DOHH2 (cell line): ENCODE results near the gene SPSB1.

ENCODE experiments used
- H3F3A ChIP-seq: fragments of 200-600 bp; sonication (generic), shearing (Covaris generic); 2 replicates; pipeline ENCODE4 v1.6.0; 2016; ENCODE audit warnings: antibody characterized with exemption, mild to moderate bottlenecking; ENCODE audit not compliant: control insufficient read depth, insufficient read depth
- H3K27ac ChIP-seq: fragments of 200-600 bp; sonication (generic); 2 replicates; pipeline ENCODE4 v1.5.1; 2014; ENCODE audit warnings: low read depth, mild to moderate bottlenecking, low read length, moderate library complexity
- H3K27me3 ChIP-seq: fragments of 200-600 bp; sonication (generic); 2 replicates; pipeline ENCODE4 v1.6.1; 2014; ENCODE audit warnings: mild to moderate bottlenecking, low read length, mixed read lengths; ENCODE audit not compliant: control insufficient read depth
- H3K36me3 ChIP-seq: fragments of 200-600 bp; sonication (generic); 2 replicates; pipeline ENCODE4 v1.6.1; 2014; ENCODE audit warnings: mild to moderate bottlenecking, low read length, moderate library complexity, mixed read lengths; ENCODE audit not compliant: control insufficient read depth
- H3K4me1 ChIP-seq: fragments of 200-600 bp; sonication (generic); 2 replicates; pipeline ENCODE4 v1.6.1; 2014; ENCODE audit warnings: mild to moderate bottlenecking, low read length, mixed read lengths; ENCODE audit not compliant: control insufficient read depth
- H3K4me2 ChIP-seq: fragments of 200-600 bp; sonication (generic); 2 replicates; pipeline ENCODE4 v1.6.0; 2014; ENCODE audit warnings: mild to moderate bottlenecking, low read length, moderate library complexity
- H3K4me3 ChIP-seq: fragments of 200-600 bp; sonication (generic); 2 replicates; pipeline ENCODE4 v1.5.1; 2014; ENCODE audit warnings: mild to moderate bottlenecking, low read length, mixed read lengths
- H3K79me2 ChIP-seq: fragments of 200-600 bp; sonication (generic); 2 replicates; pipeline ENCODE4 v1.6.1; 2014; ENCODE audit warnings: mild to moderate bottlenecking, low read length, mixed read lengths; ENCODE audit not compliant: control insufficient read depth
- H3K9me2 ChIP-seq: fragments of 200-600 bp; sonication (generic); replicated peaks from 2 replicates; pipeline ENCODE4 v1.6.1; 2014; ENCODE audit warnings: mild to moderate bottlenecking, low read length, mixed read lengths; ENCODE audit not compliant: control insufficient read depth
- H3K9me3 ChIP-seq: fragments of 200-600 bp; sonication (generic); 2 replicates; pipeline ENCODE4 v1.6.1; 2014; ENCODE audit warnings: antibody characterized with exemption, low read length, mixed read lengths; ENCODE audit not compliant: control insufficient read depth, insufficient read depth
- H4K20me1 ChIP-seq: fragments of 200-600 bp; sonication (generic); 2 replicates; pipeline ENCODE4 v1.6.0; 2014; ENCODE audit warnings: low read depth, mild to moderate bottlenecking, antibody characterized with exemption, low read length, moderate library complexity; ENCODE audit not compliant: control insufficient read depth, insufficient read depth
- CTCF ChIP-seq: fragments of 200-600 bp; sonication (generic); IDR thresholded peaks from one replicate; pipeline ENCODE4 v1.5.1; 2014; ENCODE audit warnings: antibody characterized with exemption, mild to moderate bottlenecking, low read depth, low read length; ENCODE audit not compliant: poor library complexity, severe bottlenecking
- EZH2phosphoT487 ChIP-seq: fragments of 200-600 bp; sonication (generic); IDR thresholded peaks from 2 replicates; pipeline ENCODE4 v1.6.1; 2017; ENCODE audit warnings: borderline replicate concordance, mild to moderate bottlenecking, antibody characterized with exemption, low read length, moderate library complexity, mixed read lengths

Gene SPSB1

GRCh38 chr1:9371391-9371935 lies 78.8 kb downstream of the SPSB1 start:
- Histone ChIP-seq H3K27me3 (no peaks in the 10 kb centered on the region), H3K27ac (no peak overlapping the region), H3K9me3 (no peaks in the 10 kb centered on the region), H3K79me2 (no peaks in the 10 kb centered on the region), H3K4me1 (peaks cover 19% of the 10 kb centered on the region), H3K4me3 (no peak overlapping the region), H3K9me2 (no peaks in the 10 kb centered on the region), H4K20me1 (no peaks in the 10 kb centered on the region), H3F3A (no peaks in the 10 kb centered on the region), H3K36me3 (no peaks in the 10 kb centered on the region), H3K4me2 (no peak overlapping the region)
- TF ChIP-seq CTCF (no peak), EZH2phosphoT487 (no peak)

GRCh38 chr1:9371951-9372350 lies 79.3 kb downstream of the SPSB1 start:
- Histone ChIP-seq H3F3A (no peaks in the 10 kb centered on the region), H4K20me1 (no peaks in the 10 kb centered on the region), H3K9me3 (no peaks in the 10 kb centered on the region), H3K27ac (no peak overlapping the region), H3K79me2 (no peaks in the 10 kb centered on the region), H3K4me1 (peaks cover 19% of the 10 kb centered on the region), H3K4me2 (no peak overlapping the region), H3K27me3 (no peaks in the 10 kb centered on the region), H3K36me3 (no peaks in the 10 kb centered on the region), H3K4me3 (no peak overlapping the region), H3K9me2 (no peaks in the 10 kb centered on the region)
- TF ChIP-seq CTCF (no peak), EZH2phosphoT487 (no peak)

GRCh38 chr1:9373619-9374018 lies 80.9 kb downstream of the SPSB1 start:
- no peak overlapping the region for H3K27ac ChIP-seq

More at GRCh38 chr1:9373619-9374018, 80.9 kb downstream of the SPSB1 start:
- H3K4me1 ChIP-seq, result peaks cover 19% of the 10 kb centered on the region
- H3F3A ChIP-seq, result no peaks in the 10 kb centered on the region
- no peaks in the 10 kb centered on the region for H3K79me2 ChIP-seq
- no peaks in the 10 kb centered on the region for H3K9me2 ChIP-seq
- no peaks in the 10 kb centered on the region for H3K9me3 ChIP-seq
- no peak for TF ChIP-seq EZH2phosphoT487
- TF ChIP-seq CTCF, result no peak
- H3K4me3 ChIP-seq, result no peak overlapping the region
- no peak overlapping the region for H3K4me2 ChIP-seq
- H3K27me3 ChIP-seq, result no peaks in the 10 kb centered on the region
- H4K20me1 ChIP-seq, result no peaks in the 10 kb centered on the region
- H3K36me3 ChIP-seq, result no peaks in the 10 kb centered on the region
